ENCODE measurements around the gene POU2F3.

GRCh38 chr11:120365512-120365911 lies 125.6 kb downstream of the POU2F3 start:
- no peak for TF ChIP-seq CTCF (conservative IDR thresholded peaks at IDR 0.05 in 1 of 2, IDR thresholded peaks at IDR 0.05 in 1 of 2; ENCODE audit: low read depth in 1 of 2, low read length in 2 of 2)
- no peak for TF ChIP-seq EZH2 (IDR thresholded peaks at IDR 0.05; ENCODE audit: low read length, missing control alignments)
